HepG2 (cell line): ENCODE results near the gene SCYL1. TPM values are rescaled to one million over a fixed set of nuclear protein-coding genes. Genes with fewer than 3 reads are reported as not detected.
"Not testable (repeated sequence)": the region's sequence is repeated elsewhere in the genome, so short reads cannot be mapped to it uniquely, and the experiment has no call there.

ENCODE experiments used
- EP300 ChIP-seq, 3 experiments: sonication (generic) in 1 of 3; formaldehyde crosslinking in 1 of 3; IDR thresholded peaks; 2 replicates each; pipeline versions ENCODE4 v1.5.1 to v1.6.1; 2011 to 2020; ENCODE audit warnings: low read depth in 2 of 3, low read length in 2 of 3, borderline replicate concordance in 1 of 3, improper control_type of control experiment in 1 of 3, mild to moderate bottlenecking in 1 of 3, missing genetic modification reagents in 1 of 3, moderate library complexity in 1 of 3
- FOXO1 ChIP-seq: sonication (generic); formaldehyde crosslinking; IDR thresholded peaks from 2 replicates; pipeline ENCODE4 v1.4.0; 2020; ENCODE audit warnings: missing genetic modification reagents
- GABPA ChIP-seq, 2 experiments: IDR thresholded peaks; 2 replicates each; pipeline ENCODE4 v1.6.1; 2011 to 2016; ENCODE audit warnings: low read depth in 2 of 2, low read length in 1 of 2, missing biosample characterization in 1 of 2, missing genetic modification characterization in 1 of 2
- MIER3 ChIP-seq: IDR thresholded peaks from 2 replicates; pipeline ENCODE4 v1.6.1; 2016; ENCODE audit warnings: missing compliant biosample characterization, borderline replicate concordance
- MXI1 ChIP-seq: IDR thresholded peaks from 3 replicates; pipeline ENCODE4 v1.6.1; 2012; ENCODE audit warnings: low read depth, low read length, inconsistent platforms, borderline replicate concordance
- POLR2A ChIP-seq, 2 experiments: IDR thresholded peaks; 2 replicates each; pipeline ENCODE4 v1.6.1; 2011; ENCODE audit warnings: low read depth in 2 of 2, low read length in 2 of 2, mild to moderate bottlenecking in 1 of 2, moderate library complexity in 1 of 2; ENCODE audit not compliant: insufficient read depth in 1 of 2
- PPARG ChIP-seq: conservative IDR thresholded peaks from 2 replicates; pipeline ENCODE4 v1.6.1; 2016; ENCODE audit warnings: missing biosample characterization, missing genetic modification reagents
- SNAPC2 ChIP-seq: sonication (generic); formaldehyde crosslinking; IDR thresholded peaks from 2 replicates; pipeline ENCODE4 v1.8.1; 2022; ENCODE audit warnings: mild to moderate bottlenecking, missing genetic modification reagents
- SOX6 ChIP-seq, 2 experiments: fragments of 450-650 bp in 1 of 2; sonication (generic) in 1 of 2; formaldehyde crosslinking in 1 of 2; IDR thresholded peaks; 2 replicates each; pipeline versions ENCODE4 v1.4.0 to v1.6.1; 2017 to 2020; ENCODE audit warnings: antibody characterized with exemption in 1 of 2, mild to moderate bottlenecking in 1 of 2, missing genetic modification reagents in 1 of 2
- SP4 ChIP-seq: sonication (generic); formaldehyde crosslinking; IDR thresholded peaks from 2 replicates; pipeline ENCODE4 v1.8.1; 2023; ENCODE audit warnings: mild to moderate bottlenecking, missing genetic modification reagents
- SP5 ChIP-seq: IDR thresholded peaks from 2 replicates; pipeline ENCODE4 v1.6.1; 2016; ENCODE audit warnings: low read depth, borderline replicate concordance
- polyA plus RNA-seq, 8 experiments: library from polyadenylated mRNA; depleted of rRNA in 3 of 8; stranded (reverse) in 7 of 8; unstranded in 1 of 8; fragments of >200 nt; fragmentation: Illumina TruSeq in 4 of 8; extraction: Trizol in 4 of 8; gene quantifications; 2 replicates each; pipeline versions ENCODE4 v1.2.1 to v1.2.3, GENCODE V29; 2011 to 2016; ENCODE audit warnings: low read depth in 4 of 8, missing spikeins in 1 of 8, mixed read lengths in 1 of 8; ENCODE audit not compliant: insufficient read depth in 1 of 8
- total RNA-seq, 5 experiments: library from RNA; depleted of rRNA; stranded (reverse); fragments of >200 nt; fragmentation: Illumina TruSeq; extraction: Trizol; gene quantifications; 2 replicates each; pipeline ENCODE4 v1.2.3, GENCODE V29; 2016; ENCODE audit warnings: low read depth in 1 of 5
- TF ChIP-seq, protein P1 (sequence below), 2 experiments: sonication (generic) in 1 of 2; formaldehyde crosslinking in 1 of 2; IDR thresholded peaks; 2 replicates each; pipeline versions ENCODE4 v1.4.0 to v1.6.1; 2016 to 2020; ENCODE audit warnings: borderline replicate concordance in 1 of 2, low read depth in 1 of 2, mild to moderate bottlenecking in 1 of 2, missing genetic modification reagents in 1 of 2
- TF ChIP-seq, protein P2 (sequence below): sonication (generic); formaldehyde crosslinking; IDR thresholded peaks from 2 replicates; pipeline ENCODE4 v1.5.0; 2020; ENCODE audit warnings: mild to moderate bottlenecking, missing genetic modification reagents, borderline replicate concordance
- TF ChIP-seq, protein P3 (sequence below): IDR thresholded peaks from 2 replicates; pipeline ENCODE4 v1.6.1; 2016
- TF ChIP-seq, protein P4 (sequence below): sonication (generic); formaldehyde crosslinking; IDR thresholded peaks from 2 replicates; pipeline ENCODE4 v1.5.0; 2020; ENCODE audit warnings: missing genetic modification reagents

Gene SCYL1
- total and polyA plus RNA-seq, 2 of the 13 experiments (the other 11 are each of a cell fraction or from before 2014, with no cell fraction given): 65.9 to 103 TPM

DNA sequence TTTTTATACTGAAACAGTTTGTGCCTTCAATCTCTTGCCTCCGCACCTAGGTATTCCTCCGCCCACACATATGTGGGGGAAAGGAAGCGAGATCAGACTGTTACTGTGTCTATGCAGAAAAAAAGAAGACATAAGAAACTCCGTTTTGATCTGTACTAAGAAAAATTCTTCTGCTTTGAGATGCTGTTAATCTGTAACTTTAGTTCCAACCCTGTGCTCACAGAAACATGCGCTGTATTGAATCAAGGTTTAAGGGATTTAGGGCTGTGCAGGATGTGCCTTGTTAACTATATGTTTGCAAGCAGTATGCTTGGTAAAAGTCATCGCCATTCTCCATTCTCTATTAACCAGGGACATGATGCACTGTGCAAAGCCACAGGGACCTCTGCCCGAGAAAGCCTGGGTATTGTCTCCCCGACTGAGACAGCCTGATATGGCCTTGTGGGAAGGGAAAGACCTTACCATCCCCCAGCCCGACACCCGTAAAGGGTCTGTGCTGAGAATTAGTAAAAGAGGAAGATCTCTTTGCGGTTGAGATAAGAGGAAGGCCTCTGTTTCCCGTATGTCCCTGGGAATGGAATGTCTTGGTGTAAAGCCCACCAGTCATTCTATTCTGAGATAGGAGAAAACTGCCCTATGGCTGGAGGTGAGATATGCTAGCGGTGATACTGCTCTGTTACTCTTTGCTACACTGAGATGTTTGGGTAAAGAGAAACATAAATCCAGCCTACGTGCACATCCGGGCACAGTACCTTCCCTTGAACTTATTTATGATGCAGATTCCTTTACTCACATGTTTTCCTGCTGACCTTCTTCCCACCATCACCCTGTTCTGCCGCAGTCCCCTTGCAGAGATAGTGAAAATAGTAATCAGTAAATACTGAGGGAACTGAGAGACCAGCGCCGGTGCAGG lies 1.9 kb upstream of the SCYL1 start (continued):
- TF ChIP-seq, protein P1, sequence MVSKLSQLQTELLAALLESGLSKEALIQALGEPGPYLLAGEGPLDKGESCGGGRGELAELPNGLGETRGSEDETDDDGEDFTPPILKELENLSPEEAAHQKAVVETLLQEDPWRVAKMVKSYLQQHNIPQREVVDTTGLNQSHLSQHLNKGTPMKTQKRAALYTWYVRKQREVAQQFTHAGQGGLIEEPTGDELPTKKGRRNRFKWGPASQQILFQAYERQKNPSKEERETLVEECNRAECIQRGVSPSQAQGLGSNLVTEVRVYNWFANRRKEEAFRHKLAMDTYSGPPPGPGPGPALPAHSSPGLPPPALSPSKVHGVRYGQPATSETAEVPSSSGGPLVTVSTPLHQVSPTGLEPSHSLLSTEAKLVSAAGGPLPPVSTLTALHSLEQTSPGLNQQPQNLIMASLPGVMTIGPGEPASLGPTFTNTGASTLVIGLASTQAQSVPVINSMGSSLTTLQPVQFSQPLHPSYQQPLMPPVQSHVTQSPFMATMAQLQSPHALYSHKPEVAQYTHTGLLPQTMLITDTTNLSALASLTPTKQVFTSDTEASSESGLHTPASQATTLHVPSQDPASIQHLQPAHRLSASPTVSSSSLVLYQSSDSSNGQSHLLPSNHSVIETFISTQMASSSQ (IDR thresholded peaks at IDR 0.05; ENCODE audit: low read depth): peak; percentile 61; the same call in 1 of the 2 replicates
- TF ChIP-seq, protein P1 (CRISPR knock-in tag; IDR thresholded peaks at IDR 0.05; ENCODE audit: borderline replicate concordance): 0 out of 2 replicates have a peak, but pooled peaks have one; percentile 46
- TF ChIP-seq POLR2A (IDR thresholded peaks at IDR 0.05; ENCODE audit: insufficient read depth in 1 of 2, low read depth in 2 of 2, low read length in 2 of 2) (0 out of 4 replicates have a peak, but pooled peaks of 1 of the 2 experiments have one; percentile 2), SNAPC2 (0 out of 2 replicates have a peak, but pooled peaks have one; percentile 45), PPARG (CRISPR knock-in tag) (0 out of 2 replicates have a peak, but pooled peaks have one; percentile 27), MXI1 (0 out of 3 replicates have a peak, but pooled peaks have one; percentile 6), GABPA (CRISPR knock-in tag; IDR thresholded peaks at IDR 0.05; ENCODE audit: low read depth) (peak; percentile 21; the same call in 1 of the 2 replicates), SP4 (CRISPR knock-in tag) (0 out of 2 replicates have a peak, but pooled peaks have one; percentile 40), SP5 (CRISPR knock-in tag) (peak; percentile 53; the same call in 1 of the 2 replicates), EP300 (IDR thresholded peaks at IDR 0.05; ENCODE audit: low read depth in 2 of 2, low read length in 2 of 2) (peak in 1 of 2 experiments; percentile 17; a peak in 2 of 4 replicates), SOX6 (CRISPR knock-in tag; IDR thresholded peaks at IDR 0.05) (peak; percentile 24; the same call in 1 of the 2 replicates), MIER3 (CRISPR knock-in tag) (peak; percentile 11; the same call in 1 of the 2 replicates), FOXO1 (CRISPR knock-in tag) (peak; percentile 11; the same call in 1 of the 2 replicates)
- TF ChIP-seq GABPA (IDR thresholded peaks at IDR 0.05; ENCODE audit: low read depth, low read length); EP300 (CRISPR knock-in tag; IDR thresholded peaks at IDR 0.05; ENCODE audit: borderline replicate concordance); SOX6 (IDR thresholded peaks at IDR 0.05): not testable (repeated sequence)
- TF ChIP-seq, protein P2, sequence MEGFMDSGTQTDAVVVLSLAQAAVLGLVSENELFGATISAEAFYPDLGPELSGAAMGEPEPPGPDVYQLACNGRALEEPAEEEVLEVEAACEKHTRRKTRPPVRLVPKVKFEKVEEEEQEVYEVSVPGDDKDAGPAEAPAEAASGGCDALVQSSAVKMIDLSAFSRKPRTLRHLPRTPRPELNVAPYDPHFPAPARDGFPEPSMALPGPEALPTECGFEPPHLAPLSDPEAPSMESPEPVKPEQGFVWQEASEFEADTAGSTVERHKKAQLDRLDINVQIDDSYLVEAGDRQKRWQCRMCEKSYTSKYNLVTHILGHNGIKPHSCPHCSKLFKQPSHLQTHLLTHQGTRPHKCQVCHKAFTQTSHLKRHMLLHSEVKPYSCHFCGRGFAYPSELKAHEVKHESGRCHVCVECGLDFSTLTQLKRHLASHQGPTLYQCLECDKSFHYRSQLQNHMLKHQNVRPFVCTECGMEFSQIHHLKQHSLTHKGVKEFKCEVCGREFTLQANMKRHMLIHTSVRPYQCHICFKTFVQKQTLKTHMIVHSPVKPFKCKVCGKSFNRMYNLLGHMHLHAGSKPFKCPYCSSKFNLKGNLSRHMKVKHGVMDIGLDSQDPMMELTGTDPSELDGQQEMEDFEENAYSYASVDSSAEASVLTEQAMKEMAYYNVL (CRISPR knock-in tag): 0 out of 2 replicates have a peak, but pooled peaks have one; percentile 35
- TF ChIP-seq, protein P3, sequence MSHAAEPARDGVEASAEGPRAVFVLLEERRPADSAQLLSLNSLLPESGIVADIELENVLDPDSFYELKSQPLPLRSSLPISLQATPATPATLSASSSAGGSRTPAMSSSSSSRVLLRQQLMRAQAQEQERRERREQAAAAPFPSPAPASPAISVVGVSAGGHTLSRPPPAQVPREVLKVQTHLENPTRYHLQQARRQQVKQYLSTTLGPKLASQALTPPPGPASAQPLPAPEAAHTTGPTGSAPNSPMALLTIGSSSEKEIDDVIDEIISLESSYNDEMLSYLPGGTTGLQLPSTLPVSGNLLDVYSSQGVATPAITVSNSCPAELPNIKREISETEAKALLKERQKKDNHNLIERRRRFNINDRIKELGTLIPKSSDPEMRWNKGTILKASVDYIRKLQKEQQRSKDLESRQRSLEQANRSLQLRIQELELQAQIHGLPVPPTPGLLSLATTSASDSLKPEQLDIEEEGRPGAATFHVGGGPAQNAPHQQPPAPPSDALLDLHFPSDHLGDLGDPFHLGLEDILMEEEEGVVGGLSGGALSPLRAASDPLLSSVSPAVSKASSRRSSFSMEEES (CRISPR knock-in tag): peak; percentile 50; the same call in 1 of the 2 replicates
- TF ChIP-seq, protein P4, sequence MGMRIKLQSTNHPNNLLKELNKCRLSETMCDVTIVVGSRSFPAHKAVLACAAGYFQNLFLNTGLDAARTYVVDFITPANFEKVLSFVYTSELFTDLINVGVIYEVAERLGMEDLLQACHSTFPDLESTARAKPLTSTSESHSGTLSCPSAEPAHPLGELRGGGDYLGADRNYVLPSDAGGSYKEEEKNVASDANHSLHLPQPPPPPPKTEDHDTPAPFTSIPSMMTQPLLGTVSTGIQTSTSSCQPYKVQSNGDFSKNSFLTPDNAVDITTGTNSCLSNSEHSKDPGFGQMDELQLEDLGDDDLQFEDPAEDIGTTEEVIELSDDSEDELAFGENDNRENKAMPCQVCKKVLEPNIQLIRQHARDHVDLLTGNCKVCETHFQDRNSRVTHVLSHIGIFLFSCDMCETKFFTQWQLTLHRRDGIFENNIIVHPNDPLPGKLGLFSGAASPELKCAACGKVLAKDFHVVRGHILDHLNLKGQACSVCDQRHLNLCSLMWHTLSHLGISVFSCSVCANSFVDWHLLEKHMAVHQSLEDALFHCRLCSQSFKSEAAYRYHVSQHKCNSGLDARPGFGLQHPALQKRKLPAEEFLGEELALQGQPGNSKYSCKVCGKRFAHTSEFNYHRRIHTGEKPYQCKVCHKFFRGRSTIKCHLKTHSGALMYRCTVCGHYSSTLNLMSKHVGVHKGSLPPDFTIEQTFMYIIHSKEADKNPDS (CRISPR knock-in tag): peak; percentile 55; the same call in 1 of the 2 replicates
